Mucosa of stomach (tissue), 1 donor: Measurements from ENCODE around the gene PIGO.
A peak's percentile ranks its signal among the peaks of the same experiment; 100 is the strongest.

Experiments used
- H3K27me3 ChIP-seq: one replicate; pipeline ENCODE4 v1.7.0; 2013; ENCODE audit warnings: mild to moderate bottlenecking, low read length; ENCODE audit not compliant: control insufficient read depth, insufficient read depth
- H3K36me3 ChIP-seq: one replicate; pipeline ENCODE4 v1.7.0; 2013; ENCODE audit warnings: low read length; ENCODE audit not compliant: control insufficient read depth, insufficient read depth
- H3K4me1 ChIP-seq: one replicate; pipeline ENCODE4 v1.7.0; 2013; ENCODE audit warnings: mild to moderate bottlenecking, low read length; ENCODE audit not compliant: control insufficient read depth, insufficient read depth
- H3K4me3 ChIP-seq: one replicate; pipeline ENCODE4 v1.7.0; 2013; ENCODE audit warnings: low read length
- H3K9ac ChIP-seq: one replicate; pipeline ENCODE4 v1.7.0; 2013; ENCODE audit warnings: mild to moderate bottlenecking, low read length, moderate library complexity
- H3K9me3 ChIP-seq: one replicate; pipeline ENCODE4 v1.7.0; 2013; ENCODE audit warnings: mild to moderate bottlenecking, low read length, moderate library complexity; ENCODE audit not compliant: control insufficient read depth
- donor health status: Pancreatic carcinoma.

The PIGO gene

DNA sequence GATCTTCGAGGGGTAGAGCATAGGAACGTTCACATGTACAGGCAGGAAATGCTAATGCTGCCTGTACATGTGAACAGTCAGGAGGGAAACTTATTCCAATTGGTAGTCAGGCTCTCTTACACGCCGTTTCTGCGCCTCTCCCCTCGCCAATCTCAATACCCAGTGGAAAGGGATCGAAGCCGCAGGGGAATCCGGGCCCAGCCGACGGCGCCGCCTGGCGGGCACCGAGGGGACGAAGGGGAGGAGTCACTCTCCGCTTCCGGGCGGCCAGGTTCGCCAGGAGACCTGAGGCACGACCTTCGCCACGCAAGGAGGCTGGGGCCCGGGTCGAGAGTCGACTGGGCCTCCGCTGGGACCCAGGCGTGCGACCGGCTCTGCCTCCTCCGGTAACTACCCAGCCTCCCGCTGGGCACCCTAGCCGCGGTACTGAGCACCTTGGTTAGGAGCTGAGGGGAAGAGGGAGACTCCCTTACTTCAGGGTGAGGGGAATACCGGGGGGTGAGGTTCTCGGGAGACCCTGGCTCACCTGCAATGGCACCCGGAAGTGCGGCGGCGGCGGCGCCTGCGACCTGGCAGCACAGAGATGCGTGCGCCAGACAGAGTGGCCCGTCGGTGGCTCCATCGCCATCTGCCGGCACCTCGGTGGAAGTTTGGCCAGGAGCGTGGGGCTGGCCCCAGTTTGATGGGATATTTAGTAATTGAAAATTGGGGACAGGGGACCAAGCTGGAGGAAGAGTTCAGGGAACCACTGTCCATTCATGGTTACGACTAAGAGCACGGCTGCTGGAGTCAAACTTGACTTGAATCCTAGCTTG is at the start of gene PIGO:
Gene PIGO, minus strand, starts transcription at position 557 of the 815 bp plus-strand sequence. CDS start 1,026 bp downstream, outside the sequence.
- peaks cover 5% of the 10 kb centered on the region for H3K36me3 ChIP-seq
- H3K9me3 ChIP-seq = no peaks in the 10 kb centered on the region

DNA sequence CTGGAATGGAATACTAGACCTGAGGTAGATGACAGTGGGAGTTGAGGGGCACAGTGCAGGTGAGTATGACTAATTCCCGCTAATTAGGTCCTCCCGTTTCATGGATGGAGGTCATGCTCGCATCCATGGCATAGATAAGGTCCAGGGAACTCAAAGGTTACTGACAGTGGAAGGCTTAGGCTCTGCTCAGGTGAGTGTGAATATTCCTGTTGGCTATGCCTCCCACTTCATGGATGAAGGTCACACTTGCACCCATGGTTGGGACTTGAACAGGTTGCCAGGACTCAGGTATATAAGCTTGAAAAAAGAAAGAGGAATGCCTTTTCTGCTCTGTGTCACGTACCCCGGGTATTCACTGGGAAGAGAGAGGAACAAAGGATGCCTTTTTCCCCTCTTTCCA is 45.6 kb upstream of the PIGO start:
- Histone ChIP-seq H3K4me3 (no peak overlapping the region), H3K4me1 (peaks cover 4% of the 10 kb centered on the region), H3K27me3 (no peaks in the 10 kb centered on the region), H3K9me3 (no peaks in the 10 kb centered on the region), H3K9ac (no peak overlapping the region), H3K36me3 (no peaks in the 10 kb centered on the region)

More for the DNA sequence above, at the start of gene PIGO:
- H3K4me1 ChIP-seq = peaks cover 11% of the 10 kb centered on the region
- peak within 1 kb of the TSS; percentile 97 for H3K9ac ChIP-seq
- H3K4me3 ChIP-seq = peak within 1 kb of the TSS; percentile 96
- no peaks in the 10 kb centered on the region for H3K27me3 ChIP-seq

DNA sequence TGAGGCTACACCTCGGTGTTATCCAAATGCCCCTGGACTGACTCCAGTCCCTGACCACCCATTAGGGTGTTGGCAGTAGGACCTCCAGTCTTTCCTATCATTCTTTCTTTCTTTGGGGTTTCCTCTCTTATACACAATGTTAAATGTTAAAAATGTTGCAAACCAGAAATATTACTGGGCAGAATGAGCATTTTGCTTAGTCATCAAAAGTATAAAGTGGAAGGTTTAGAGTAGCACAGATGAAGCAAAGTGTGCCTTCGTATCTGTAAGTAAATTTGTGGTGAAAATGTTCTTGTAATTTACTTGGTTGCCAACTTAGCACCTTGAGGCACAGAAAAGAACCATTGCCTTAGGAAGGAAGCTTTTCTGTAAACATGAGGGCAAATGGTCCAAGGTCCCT is 43.7 kb upstream of the PIGO start:
- Histone ChIP-seq H3K9ac (no peak overlapping the region), H3K9me3 (no peaks in the 10 kb centered on the region), H3K27me3 (no peaks in the 10 kb centered on the region), H3K4me1 (peaks cover 6% of the 10 kb centered on the region), H3K4me3 (no peak overlapping the region), H3K36me3 (no peaks in the 10 kb centered on the region)

DNA sequence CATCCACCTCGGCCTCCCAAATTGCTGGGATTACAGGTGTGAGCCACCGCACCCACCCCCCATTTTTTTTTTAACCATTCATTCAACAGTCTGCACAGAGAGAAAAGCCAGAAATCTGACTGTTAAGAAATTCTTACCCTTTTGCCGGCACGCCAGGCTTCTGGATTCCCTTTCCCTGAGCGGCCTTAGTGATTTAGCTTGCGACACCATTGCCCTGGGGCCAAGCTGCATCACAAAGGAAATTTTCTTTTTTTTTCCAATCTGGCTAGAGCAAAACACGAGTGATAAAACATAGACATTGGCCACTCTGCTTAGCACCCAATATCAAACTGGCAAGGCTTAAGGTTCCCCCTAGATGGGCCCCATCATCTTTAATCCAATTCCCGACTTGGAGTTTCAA is 40.5 kb upstream of the PIGO start:
- Histone ChIP-seq H3K4me3 (no peak overlapping the region), H3K9me3 (no peaks in the 10 kb centered on the region), H3K27me3 (no peaks in the 10 kb centered on the region), H3K36me3 (no peaks in the 10 kb centered on the region), H3K4me1 (peaks cover 6% of the 10 kb centered on the region), H3K9ac (no peak overlapping the region)

DNA sequence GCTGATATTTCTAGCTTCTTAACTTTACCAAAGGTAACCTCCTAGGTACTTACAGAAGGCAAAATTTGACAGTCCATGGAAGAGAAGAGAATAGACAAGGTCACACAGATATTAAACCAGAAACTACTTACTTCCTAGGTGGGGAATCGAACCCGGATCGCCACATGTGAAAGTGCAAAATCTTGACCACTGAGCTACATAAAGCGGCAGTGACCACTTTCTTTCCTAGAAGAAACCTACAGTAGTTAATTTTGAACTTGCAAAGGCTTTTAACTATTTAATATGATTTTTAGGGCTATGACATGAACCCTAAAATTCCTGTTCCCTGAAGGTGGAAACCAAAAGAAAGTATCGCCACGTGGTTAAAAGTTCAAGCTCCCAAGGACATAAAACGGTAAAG is 39.6 kb upstream of the PIGO start:
- Histone ChIP-seq H3K4me3 (no peak overlapping the region), H3K9me3 (no peaks in the 10 kb centered on the region), H3K36me3 (no peaks in the 10 kb centered on the region), H3K9ac (no peak overlapping the region), H3K4me1 (peaks cover 6% of the 10 kb centered on the region), H3K27me3 (no peaks in the 10 kb centered on the region)

DNA sequence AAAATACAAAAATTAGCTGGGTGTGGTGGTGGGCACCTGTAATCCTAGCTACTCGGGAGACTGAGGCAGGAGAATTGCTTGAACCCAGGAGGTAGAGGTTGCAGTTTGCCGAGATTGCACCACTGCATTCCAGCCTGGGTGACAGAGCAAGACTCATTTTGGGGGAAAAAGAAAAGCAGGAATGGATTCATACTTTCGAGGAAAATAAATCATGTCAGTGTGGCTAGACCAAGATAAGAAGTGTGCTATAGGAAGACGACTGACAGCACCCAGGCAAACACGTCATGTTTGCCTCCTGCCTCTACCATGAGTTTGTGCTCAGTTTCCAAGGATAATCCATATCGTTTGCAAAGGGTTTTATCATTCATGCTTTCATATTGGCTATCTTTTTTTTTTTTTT is 38.5 kb upstream of the PIGO start:
- H3K9me3 ChIP-seq = no peaks in the 10 kb centered on the region
- H3K27me3 ChIP-seq = no peaks in the 10 kb centered on the region
- H3K9ac ChIP-seq = no peak overlapping the region
- no peaks in the 10 kb centered on the region for H3K36me3 ChIP-seq
- no peak overlapping the region for H3K4me3 ChIP-seq
- peaks cover 6% of the 10 kb centered on the region for H3K4me1 ChIP-seq

DNA sequence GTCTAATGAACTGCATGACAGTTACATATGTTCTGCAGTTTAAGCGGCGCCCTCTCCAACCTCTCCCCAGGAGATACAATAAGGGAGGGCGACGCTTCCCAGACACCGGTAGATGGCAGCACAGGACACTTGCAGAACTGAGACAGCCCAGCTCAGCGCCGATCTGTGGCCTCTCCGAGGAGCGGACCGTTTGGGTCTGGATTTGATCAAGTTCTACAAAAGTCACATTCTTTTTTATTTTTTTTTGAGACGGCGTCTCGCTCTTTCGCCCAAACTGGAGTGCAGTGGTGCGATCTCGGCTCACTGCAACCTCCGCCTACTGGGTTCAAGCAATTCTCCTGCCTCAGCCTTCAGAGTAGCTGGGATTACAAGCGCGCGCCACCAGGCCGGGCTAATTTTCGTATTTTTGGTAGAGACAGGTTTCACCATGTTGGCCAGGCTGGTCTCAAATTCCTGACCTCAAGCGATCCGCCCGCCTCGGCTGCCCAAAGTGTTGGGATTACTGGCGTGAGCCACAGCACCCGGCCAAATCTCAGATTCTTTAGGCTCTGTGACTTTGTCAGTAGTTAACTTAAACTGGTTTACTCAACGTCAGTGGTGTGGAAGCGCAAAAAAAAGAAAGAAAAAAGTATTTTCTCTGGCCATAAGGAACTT is 20.6 kb upstream of the PIGO start:
- H3K9me3 ChIP-seq = no peaks in the 10 kb centered on the region
- no peaks in the 10 kb centered on the region for H3K36me3 ChIP-seq
- no peaks in the 10 kb centered on the region for H3K27me3 ChIP-seq
- H3K9ac ChIP-seq = no peak overlapping the region
- peak overlapping the region; percentile 91 for H3K4me3 ChIP-seq
- peaks cover 21% of the 10 kb centered on the region for H3K4me1 ChIP-seq

DNA sequence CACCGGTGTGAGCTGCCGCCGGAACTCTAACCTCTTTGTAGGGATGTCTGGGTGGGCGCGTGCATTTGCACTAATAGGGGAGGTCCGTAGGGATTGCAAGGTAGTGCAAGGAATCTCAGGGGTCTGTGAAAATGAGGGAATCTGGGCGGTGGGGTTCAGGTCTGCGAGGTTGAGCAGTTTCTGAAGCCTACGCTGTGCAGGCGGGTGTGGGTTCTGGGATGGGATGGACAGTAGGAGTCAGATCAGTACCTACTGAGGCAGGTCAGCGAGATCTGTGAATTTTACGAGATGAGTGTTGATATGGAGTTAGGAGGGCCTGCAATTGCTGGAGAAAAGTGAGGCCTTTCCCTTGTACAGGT is 20.1 kb upstream of the PIGO start:
- no peaks in the 10 kb centered on the region for H3K9me3 ChIP-seq
- H3K9ac ChIP-seq = peak overlapping the region; percentile 11
- no peaks in the 10 kb centered on the region for H3K36me3 ChIP-seq
- H3K4me1 ChIP-seq = peaks cover 25% of the 10 kb centered on the region
- no peaks in the 10 kb centered on the region for H3K27me3 ChIP-seq
- H3K4me3 ChIP-seq = peak overlapping the region; percentile 91

DNA sequence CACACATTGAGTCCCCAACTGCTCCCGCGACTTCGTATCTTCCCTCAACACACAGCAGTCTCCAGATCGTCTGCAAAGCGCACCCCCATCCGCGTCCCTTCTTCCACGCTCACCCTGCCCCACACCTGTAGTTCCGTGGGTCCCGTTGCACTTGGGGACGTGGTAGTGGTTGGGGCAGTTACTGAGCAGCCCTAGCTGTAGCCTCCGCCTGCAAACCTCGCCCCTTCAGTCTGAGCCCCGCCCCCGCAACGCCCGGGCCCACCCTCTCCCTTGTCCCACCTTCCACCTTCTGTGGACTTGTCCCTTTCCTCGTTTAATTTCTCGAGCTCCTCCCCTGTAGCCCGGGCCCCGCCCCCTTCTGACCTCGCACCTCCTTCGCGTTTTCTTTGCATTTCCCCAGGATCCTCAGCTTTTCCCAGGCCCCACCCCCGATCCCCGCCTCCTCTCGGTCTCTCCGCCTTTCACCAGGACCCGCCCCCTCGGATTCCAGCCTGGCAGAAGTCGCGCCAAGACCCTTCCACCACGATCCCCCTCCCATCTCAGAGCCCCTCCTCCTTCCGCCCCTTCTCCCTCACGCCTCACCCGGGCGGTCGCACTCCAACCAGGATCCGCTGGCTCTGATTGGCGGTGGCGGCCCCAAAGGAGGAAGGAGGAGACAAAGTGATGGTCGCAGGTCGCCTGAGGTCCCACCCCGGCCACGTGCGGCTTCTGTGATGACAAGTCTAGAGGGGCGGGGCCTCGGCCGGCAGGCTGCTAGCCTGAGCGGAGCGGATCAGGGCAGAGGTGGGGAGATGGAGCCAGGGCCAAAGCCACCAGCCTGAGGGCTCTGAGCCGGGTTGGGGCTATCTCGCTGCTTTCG is 19.5 kb upstream of the PIGO start, which contains the start of gene ATOSB:
Gene ATOSB, minus strand, starts transcription at position 183 of the 859 bp plus-strand sequence. CDS start 7,588 bp downstream, outside the sequence.
- Histone ChIP-seq H3K4me1 (peaks cover 27% of the 10 kb centered on the region), H3K4me3 (peak within 1 kb of the TSS; percentile 91), H3K36me3 (no peaks in the 10 kb centered on the region), H3K27me3 (no peaks in the 10 kb centered on the region), H3K9ac (peak within 1 kb of the TSS; percentile 64), H3K9me3 (no peaks in the 10 kb centered on the region)

DNA sequence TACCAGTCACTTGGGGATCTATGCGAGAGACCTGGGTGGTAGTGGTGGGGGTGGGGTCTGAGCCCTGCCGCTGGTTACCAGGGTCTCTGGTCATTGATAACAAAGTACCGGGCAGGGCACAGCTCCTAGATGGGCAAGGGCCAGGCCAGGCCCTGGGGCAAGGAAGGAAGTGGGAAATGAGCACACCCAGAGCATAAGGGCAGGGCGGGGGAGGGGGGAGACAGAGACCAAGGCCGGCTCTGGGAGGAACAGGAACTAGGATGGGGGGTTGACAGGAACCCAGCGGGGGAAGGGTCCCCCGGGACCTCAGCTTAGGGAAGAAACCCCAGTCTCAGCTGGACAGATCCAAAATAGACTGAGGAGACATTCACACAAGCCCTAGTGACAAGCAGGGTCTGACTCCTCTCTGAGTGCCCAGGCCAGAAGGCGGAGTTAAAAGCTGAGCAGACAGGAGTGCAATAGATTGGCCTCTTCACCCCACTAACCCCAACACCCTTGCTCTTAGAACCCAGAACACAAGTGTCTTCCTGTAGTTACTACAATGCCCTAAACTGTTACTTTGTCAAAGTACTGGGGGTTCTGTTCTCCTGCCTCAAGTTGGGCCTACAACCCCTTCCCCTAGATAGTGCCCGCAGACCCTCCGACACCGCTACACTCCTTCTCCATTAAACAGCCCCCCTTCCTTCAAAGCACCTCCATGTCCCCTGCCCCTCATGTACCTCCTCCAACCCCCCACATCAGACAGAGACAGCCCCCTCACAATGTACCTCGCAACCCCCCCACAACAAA is 18.6 kb upstream of the PIGO start:
- H3K4me3 ChIP-seq = peak overlapping the region; percentile 91
- H3K9ac ChIP-seq = peak overlapping the region; percentile 64
- H3K36me3 ChIP-seq = no peaks in the 10 kb centered on the region
- no peaks in the 10 kb centered on the region for H3K27me3 ChIP-seq
- H3K4me1 ChIP-seq = peaks cover 36% of the 10 kb centered on the region
- no peaks in the 10 kb centered on the region for H3K9me3 ChIP-seq

DNA sequence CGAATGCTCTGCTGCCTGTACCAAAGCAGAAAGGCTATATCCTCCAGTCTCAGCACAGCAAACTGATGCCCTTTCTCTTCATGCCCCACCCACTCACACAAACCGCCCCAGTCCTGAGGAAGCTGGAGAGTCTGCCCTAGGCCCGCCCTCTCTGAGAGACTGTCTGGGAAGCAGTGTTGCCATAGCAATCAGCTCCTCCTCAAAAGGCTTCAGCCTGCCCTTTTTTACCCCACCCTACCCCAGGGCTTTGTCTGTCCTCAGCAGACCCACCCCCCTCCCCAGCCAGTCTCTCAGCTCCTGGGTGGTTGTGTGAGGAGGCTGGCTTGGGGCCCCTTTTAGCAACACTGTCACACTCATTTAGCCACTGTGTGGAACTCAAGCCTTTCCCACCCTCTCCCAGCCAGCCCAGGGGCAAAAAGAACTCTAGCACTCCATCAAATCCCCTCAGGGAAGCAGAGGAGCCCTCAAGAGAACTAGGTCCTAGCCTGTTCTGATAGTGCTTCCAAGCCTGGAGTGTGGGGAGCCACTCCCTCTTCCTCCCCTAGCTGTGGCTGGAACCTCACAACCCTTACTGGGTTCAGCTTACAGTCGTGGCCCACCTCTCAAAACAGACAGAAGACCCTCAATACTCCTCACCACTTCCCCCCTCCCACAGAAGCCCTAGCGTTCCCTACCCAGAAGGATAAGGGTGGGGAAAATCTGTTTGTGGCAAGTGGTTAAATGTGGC is 17.9 kb upstream of the PIGO start:
- Histone ChIP-seq H3K4me3 (peak overlapping the region; percentile 91), H3K4me1 (peaks cover 38% of the 10 kb centered on the region), H3K27me3 (no peaks in the 10 kb centered on the region), H3K9me3 (no peaks in the 10 kb centered on the region), H3K9ac (peak overlapping the region; percentile 64), H3K36me3 (no peaks in the 10 kb centered on the region)
